ENCODE data around the gene PDIA6. TPM values are rescaled to one million over a fixed set of nuclear protein-coding genes. Genes with fewer than 3 reads are reported as not detected.
A peak's percentile ranks its signal among the peaks of the same experiment; 100 is the strongest.

The PDIA6 gene
- total and polyA plus RNA-seq, 10 of the 15 experiments (the other 5 are each of a cell fraction or from before 2014, with no cell fraction given) = 148 to 526 (median 209) TPM

GRCh38 chr2:10833021-10833420 is 20.4 kb upstream of the PDIA6 start (continued):
- TF ChIP-seq RELB (IDR thresholded peaks at IDR 0.05; ENCODE audit: low read depth) = no peak
- no peak for TF ChIP-seq RB1 (IDR thresholded peaks at IDR 0.05; ENCODE audit: borderline replicate concordance)
- TF ChIP-seq PAX5 (IDR thresholded peaks at IDR 0.05; ENCODE audit: borderline replicate concordance, low read depth, low read length) = no peak
- TF ChIP-seq NFYB (IDR thresholded peaks at IDR 0.05; ENCODE audit: insufficient read depth, low read depth, low read length) = no peak
- TF ChIP-seq SMARCA5 (IDR thresholded peaks at IDR 0.05) = no peak
- no peak for TF ChIP-seq POU2F2 (IDR thresholded peaks at IDR 0.05; ENCODE audit: borderline replicate concordance, low read depth, low read length)

GRCh38 chr2:10832203-10832936 is 19.8 kb upstream of the PDIA6 start:
- ChIA-PET POLR2A (interaction anchor here (1.0 kb wide), 1 partner anchor 10 kb away, joined by 4 read pairs; no protein-coding TSS in a partner anchor), RAD21 (ENCODE audit: unreplicated experiment) (interaction anchor here (0.6 to 2.4 kb wide), 7 partner anchors 20 to 299 kb away, joined by 3 to 20 read pairs (median 5); partner anchors contain the start of gene PDIA6), SMC1A (ENCODE audit: uncharacterized antibody, unreplicated experiment) (interaction anchor here (0.8 to 1.9 kb wide), 7 partner anchors 46 to 359 kb away, joined by 3 to 9 read pairs (median 3); no protein-coding TSS in a partner anchor), CTCF (interaction anchor here (0.6 to 9.2 kb wide), 44 partner anchors 9 to 626 kb away, joined by 3 to 87 read pairs (median 4); partner anchors contain the start of gene PDIA6)
- H3K4me1 ChIP-seq (ENCODE audit: control insufficient read depth, insufficient read depth, low read length) = no peaks in the 10 kb centered on the region
- no peak overlapping the region for H3K4me2 ChIP-seq (ENCODE audit: control insufficient read depth, insufficient read depth)
- intact Hi-C loops (cut with micrococcal nuclease; ENCODE audit: unreplicated experiment) = loop anchor here (1.0 to 10.0 kb wide), 2 partner anchors 292 to 752 kb away; no protein-coding TSS in a partner anchor
- no peaks in the 10 kb centered on the region for H3K9me3 ChIP-seq (replicated peaks; ENCODE audit: control insufficient read depth, insufficient read depth, low read length)
- H3K27me3 ChIP-seq (replicated peaks in 1 of 2; ENCODE audit: control insufficient read depth in 2 of 2, insufficient read depth in 2 of 2, low read length in 1 of 2) = no peaks in the 10 kb centered on the region; a peak in 3 of 4 replicates
- BruUV-seq (replicated peaks) = no TSS peak
- peak; percentile 90 for ATAC-seq
- WGBS (ENCODE audit: insufficient coverage, insufficient replicate concordance, low lambda C conversion rate, missing lambda C conversion rate) = 22% methylated on average over 30 of the region's 30 CpGs
- H3K36me3 ChIP-seq (ENCODE audit: control insufficient read depth in 2 of 2, insufficient read depth in 2 of 2, low read length in 1 of 2) = no peaks in the 10 kb centered on the region
- H2AFZ ChIP-seq (ENCODE audit: control insufficient read depth, low read depth, low read length) = no peak overlapping the region
- no peak overlapping the region for H3K9ac ChIP-seq (ENCODE audit: control insufficient read depth, insufficient read depth, low read length)
- in situ Hi-C loops (cut with MboI) = no loop called here
- peak; percentile 12 for DNase-seq (ENCODE audit: low read depth, low spot score)
- no peak overlapping the region for H3K27ac ChIP-seq (ENCODE audit: control insufficient read depth, insufficient read depth)
- H3K79me2 ChIP-seq (ENCODE audit: control insufficient read depth, insufficient read depth, low read length) = no peaks in the 10 kb centered on the region
- no peak overlapping the region for H3K4me3 ChIP-seq
- FAIRE-seq = peak; percentile 96
- H4K20me1 ChIP-seq (ENCODE audit: control insufficient read depth, insufficient read depth) = no peaks in the 10 kb centered on the region
- TF ChIP-seq STAT3 (IDR thresholded peaks at IDR 0.05; ENCODE audit: low read depth, low read length) (no peak), GATAD2B (conservative IDR thresholded peaks at IDR 0.05; ENCODE audit: low read depth) (no peak; the same call in 1 of the 2 replicates), ESRRA (IDR thresholded peaks at IDR 0.05; ENCODE audit: low read length) (no peak), BHLHE40 (IDR thresholded peaks at IDR 0.05; ENCODE audit: borderline replicate concordance in 1 of 2, low read depth in 2 of 2, low read length in 1 of 2) (peak; percentile 33 to 41; a peak in 2 of 4 replicates), POLR2AphosphoS5 (IDR thresholded peaks at IDR 0.05; ENCODE audit: low read length) (no peak), SMC3 (IDR thresholded peaks at IDR 0.05; ENCODE audit: borderline replicate concordance, low read length) (peak; percentile 75), TCF3 (IDR thresholded peaks at IDR 0.05; ENCODE audit: borderline replicate concordance, insufficient read depth, low read depth, low read length) (no peak), PAX8 (IDR thresholded peaks at IDR 0.05) (no peak), ZNF24 (IDR thresholded peaks at IDR 0.05) (no peak), YY1 (IDR thresholded peaks at IDR 0.05; ENCODE audit: low read depth, low read length) (peak; percentile 60), YBX1 (IDR thresholded peaks at IDR 0.05) (no peak), CTCF (IDR thresholded peaks at IDR 0.05 in 2 of 3, conservative IDR thresholded peaks at IDR 0.05 in 1 of 3; ENCODE audit: control insufficient read depth in 2 of 3, extremely low read depth in 1 of 3, insufficient read depth in 1 of 3, low read depth in 3 of 3, low read length in 3 of 3) (peak; percentile 91 to 97 (median 93); a peak in 5 of 6 replicates), TARDBP (IDR thresholded peaks at IDR 0.05; ENCODE audit: borderline replicate concordance) (no peak), HDGF (IDR thresholded peaks at IDR 0.05) (no peak), RAD21 (IDR thresholded peaks at IDR 0.05; ENCODE audit: insufficient read depth, low read depth, low read length) (peak; percentile 90)

All from GM12878 (cell line).